OCI-LY7 (cell line): ENCODE results near the gene PARP12. TPM values are rescaled to one million over a fixed set of nuclear protein-coding genes. Genes with fewer than 3 reads are reported as not detected.

Source experiments
- BruUV-seq: library from RNA; stranded (reverse); fragments of 400-500 nt; replicated peaks from 2 replicates; lab custom pipeline; 2021; lab: Mats Ljungman, UMichigan
- CTCF ChIA-PET: fragments of 300-600 bp; sonication (Branson Sonifier 250); formaldehyde crosslinking; loops from one replicate; lab custom pipeline; 2022; ENCODE audit warnings: antibody characterized with exemption; ENCODE audit not compliant: unreplicated experiment; lab: Charles Lee
- POLR2A ChIA-PET: fragments of 300-600 bp; sonication (Branson Sonifier 250); formaldehyde crosslinking; loops from one replicate; lab custom pipeline; 2022; ENCODE audit warnings: antibody characterized with exemption; lab: Charles Lee
- DNase-seq: peaks from one replicate; pipeline ENCODE4 v3.0.0-alpha.2; 2015; ENCODE audit warnings: low spot score
- H2AFZ ChIP-seq: fragments of 200-600 bp; sonication (generic), shearing (Covaris generic); 2 replicates; pipeline ENCODE4 v1.6.1; 2014; ENCODE audit warnings: mild to moderate bottlenecking, antibody characterized with exemption, low read length, moderate library complexity
- H3K27ac ChIP-seq: fragments of 200-600 bp; sonication (generic); 2 replicates; pipeline ENCODE4 v1.5.1; 2014; ENCODE audit warnings: mixed run types, low read depth, mild to moderate bottlenecking, moderate library complexity, low read length, inconsistent platforms; ENCODE audit not compliant: poor library complexity, severe bottlenecking
- H3K36me3 ChIP-seq: fragments of 200-600 bp; sonication (generic); 2 replicates; pipeline ENCODE4 v1.6.1; 2014; ENCODE audit warnings: mild to moderate bottlenecking, antibody characterized with exemption, low read length, moderate library complexity, mixed read lengths; ENCODE audit not compliant: insufficient read depth
- H3K4me1 ChIP-seq: fragments of 200-600 bp; sonication (generic); 2 replicates; pipeline ENCODE4 v1.5.1; 2014; ENCODE audit warnings: mild to moderate bottlenecking, low read length; ENCODE audit not compliant: insufficient read depth, poor library complexity, severe bottlenecking
- H3K4me2 ChIP-seq: fragments of 200-600 bp; sonication (generic); 2 replicates; pipeline ENCODE4 v1.6.1; 2014; ENCODE audit warnings: mild to moderate bottlenecking, low read length
- H3K4me3 ChIP-seq: fragments of 200-600 bp; sonication (generic); 2 replicates; pipeline ENCODE4 v1.5.1; 2014; ENCODE audit warnings: mild to moderate bottlenecking, low read depth, low read length; ENCODE audit not compliant: poor library complexity, severe bottlenecking
- H3K79me2 ChIP-seq: fragments of 200-600 bp; sonication (generic); 2 replicates; pipeline ENCODE4 v1.6.1; 2016; ENCODE audit warnings: low read depth, mild to moderate bottlenecking, low read length, moderate library complexity, mixed read lengths; ENCODE audit not compliant: insufficient read depth
- H3K9me2 ChIP-seq: fragments of 200-600 bp; sonication (generic); 2 replicates; pipeline ENCODE4 v1.6.1; 2016; ENCODE audit warnings: mild to moderate bottlenecking, low read length, mixed read lengths; ENCODE audit not compliant: insufficient read depth
- H3K9me3 ChIP-seq: fragments of 200-600 bp; sonication (generic); 2 replicates; pipeline ENCODE4 v1.6.1; 2014; ENCODE audit warnings: mild to moderate bottlenecking, mixed run types, low read length, mixed read lengths
- H4K20me1 ChIP-seq: fragments of 200-600 bp; sonication (generic); 2 replicates; pipeline ENCODE4 v1.6.1; 2014; ENCODE audit warnings: mild to moderate bottlenecking, antibody characterized with exemption, low read length, moderate library complexity, mixed read lengths; ENCODE audit not compliant: insufficient read depth
- EZH2phosphoT487 ChIP-seq: fragments of 200-600 bp; sonication (generic); IDR thresholded peaks from 2 replicates; pipeline ENCODE4 v1.6.1; 2018; ENCODE audit warnings: low read depth, borderline replicate concordance, mild to moderate bottlenecking, mixed run types, antibody characterized with exemption, low read length, moderate library complexity, mixed read lengths
- intact Hi-C: fragments of 100-400 bp; cut with micrococcal nuclease; formaldehyde crosslinking; loops from one replicate; pipeline ENCODE4 v1.10.0; 2022; ENCODE audit not compliant: unreplicated experiment
- total RNA-seq, 2 experiments: library from RNA; depleted of rRNA in 1 of 2; stranded (reverse); fragments of >200 nt in 1 of 2; shearing (Covaris generic) in 1 of 2; gene quantifications; 2 replicates each; pipeline ENCODE4 v1.2.3, GENCODE V29; 2014 to 2022
- TF ChIP-seq, protein P1 (sequence below): fragments of 200-600 bp; sonication (generic); conservative IDR thresholded peaks from 2 replicates; pipeline ENCODE4 v1.5.1; 2014; ENCODE audit warnings: mild to moderate bottlenecking, antibody characterized with exemption, low read length, moderate library complexity, mixed read lengths

The PARP12 gene
- total RNA-seq, 2 experiments from 2014 or later, result 6.5 to 12.5 TPM

DNA sequence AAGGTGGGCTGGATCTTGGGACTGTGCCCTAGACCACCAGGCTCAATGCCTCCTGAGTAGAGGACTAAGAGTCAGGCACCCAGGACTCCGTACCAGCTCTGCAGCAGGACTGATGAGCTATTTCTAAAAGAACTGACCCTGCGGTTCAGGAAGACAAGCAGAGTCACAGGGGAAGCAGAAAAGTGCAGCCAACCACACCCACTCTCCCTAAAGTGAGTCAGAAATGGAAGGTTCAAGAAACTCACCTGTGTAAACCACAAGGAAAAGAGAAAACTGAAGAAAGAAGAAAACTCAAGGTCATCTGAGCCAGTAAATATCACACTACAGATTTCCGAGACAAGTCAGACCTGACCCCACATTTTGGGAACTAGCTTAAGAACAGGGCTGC lies 2.5 kb downstream of the PARP12 start:
- H3K9me2 ChIP-seq, result no peaks in the 10 kb centered on the region
- no peak overlapping the region for H3K4me3 ChIP-seq
- H3K27ac ChIP-seq, result no peak overlapping the region
- TF ChIP-seq EZH2phosphoT487, result no peak
- TF ChIP-seq, protein P1, sequence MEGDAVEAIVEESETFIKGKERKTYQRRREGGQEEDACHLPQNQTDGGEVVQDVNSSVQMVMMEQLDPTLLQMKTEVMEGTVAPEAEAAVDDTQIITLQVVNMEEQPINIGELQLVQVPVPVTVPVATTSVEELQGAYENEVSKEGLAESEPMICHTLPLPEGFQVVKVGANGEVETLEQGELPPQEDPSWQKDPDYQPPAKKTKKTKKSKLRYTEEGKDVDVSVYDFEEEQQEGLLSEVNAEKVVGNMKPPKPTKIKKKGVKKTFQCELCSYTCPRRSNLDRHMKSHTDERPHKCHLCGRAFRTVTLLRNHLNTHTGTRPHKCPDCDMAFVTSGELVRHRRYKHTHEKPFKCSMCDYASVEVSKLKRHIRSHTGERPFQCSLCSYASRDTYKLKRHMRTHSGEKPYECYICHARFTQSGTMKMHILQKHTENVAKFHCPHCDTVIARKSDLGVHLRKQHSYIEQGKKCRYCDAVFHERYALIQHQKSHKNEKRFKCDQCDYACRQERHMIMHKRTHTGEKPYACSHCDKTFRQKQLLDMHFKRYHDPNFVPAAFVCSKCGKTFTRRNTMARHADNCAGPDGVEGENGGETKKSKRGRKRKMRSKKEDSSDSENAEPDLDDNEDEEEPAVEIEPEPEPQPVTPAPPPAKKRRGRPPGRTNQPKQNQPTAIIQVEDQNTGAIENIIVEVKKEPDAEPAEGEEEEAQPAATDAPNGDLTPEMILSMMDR, result no peak
- no peak overlapping the region for H2AFZ ChIP-seq
- H3K9me3 ChIP-seq, result no peaks in the 10 kb centered on the region
- peaks cover 7% of the 10 kb centered on the region for H3K4me1 ChIP-seq
- H3K79me2 ChIP-seq, result no peaks in the 10 kb centered on the region
- H3K36me3 ChIP-seq, result no peaks in the 10 kb centered on the region
- H4K20me1 ChIP-seq, result no peaks in the 10 kb centered on the region
- intact Hi-C loops, result no loop called here
- no TSS peak for BruUV-seq
- CTCF ChIA-PET, result no interaction called here
- no peak overlapping the region for H3K4me2 ChIP-seq
- POLR2A ChIA-PET, result interaction anchor here (0.6 kb wide), 1 partner anchor 382 kb away, joined by 3 read pairs; no protein-coding TSS in a partner anchor
- no peak for DNase-seq

DNA sequence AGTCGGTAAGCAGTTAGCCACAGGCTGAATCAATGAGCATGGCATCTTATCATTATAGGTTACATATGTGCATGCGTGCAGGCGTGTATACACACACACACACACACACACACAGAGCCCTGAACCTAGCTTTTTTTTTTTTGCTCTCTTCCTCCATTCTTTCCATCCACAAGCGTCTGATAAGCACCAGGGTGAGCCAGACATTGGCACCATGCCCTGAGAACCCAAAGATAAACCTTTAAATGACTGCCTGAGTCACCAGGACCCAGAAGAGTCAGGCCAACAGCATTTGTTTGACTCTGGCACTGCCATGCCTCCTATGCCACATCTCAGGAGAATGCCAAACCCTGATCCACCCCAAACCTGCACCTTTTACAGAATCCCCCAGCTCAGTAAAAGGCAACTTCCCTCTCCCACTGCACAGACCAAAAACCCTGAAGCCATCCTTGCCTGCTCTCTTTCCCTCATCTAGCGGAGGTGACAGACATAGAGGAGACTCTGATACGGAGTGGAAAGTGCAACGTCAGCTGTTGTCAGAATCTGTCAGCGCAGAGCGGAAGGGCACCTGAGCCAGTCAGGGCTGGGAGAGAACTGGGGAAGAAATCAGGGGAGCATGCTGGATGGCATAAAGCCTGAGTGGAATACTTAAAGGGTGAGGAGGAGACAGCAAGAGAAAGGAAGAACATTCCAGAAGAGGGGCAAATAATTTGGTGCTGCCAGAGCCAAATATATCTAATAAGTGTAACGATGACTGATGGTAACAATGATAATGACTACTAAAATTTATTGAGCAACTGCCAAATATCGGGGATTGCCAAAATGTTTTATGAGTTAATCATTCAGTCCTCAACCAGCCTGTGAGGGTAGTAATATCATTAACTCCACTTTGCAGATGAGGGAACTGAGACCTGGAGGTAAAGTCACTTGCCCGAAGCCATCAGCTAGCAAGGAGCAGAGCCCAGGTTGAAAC lies 3.2 kb downstream of the PARP12 start:
- H3K27ac ChIP-seq, result no peak overlapping the region
- TF ChIP-seq, protein P1, result no peak
- no peak for TF ChIP-seq EZH2phosphoT487
- no peaks in the 10 kb centered on the region for H3K79me2 ChIP-seq
- no peak overlapping the region for H3K4me2 ChIP-seq
- H4K20me1 ChIP-seq, result no peaks in the 10 kb centered on the region
- POLR2A ChIA-PET, result no interaction called here
- no peaks in the 10 kb centered on the region for H3K9me3 ChIP-seq
- no peak overlapping the region for H2AFZ ChIP-seq
- no peaks in the 10 kb centered on the region for H3K36me3 ChIP-seq
- H3K9me2 ChIP-seq, result no peaks in the 10 kb centered on the region
- CTCF ChIA-PET, result no interaction called here
- DNase-seq, result no peak
- no TSS peak for BruUV-seq
- intact Hi-C loops, result no loop called here
- H3K4me3 ChIP-seq, result no peak overlapping the region
- peaks cover 7% of the 10 kb centered on the region for H3K4me1 ChIP-seq

GRCh38 chr7:140058517-140058916 lies 4.2 kb downstream of the PARP12 start:
- no peak overlapping the region for H3K4me3 ChIP-seq
- ChIA-PET POLR2A (no interaction called here), CTCF (no interaction called here)
- H4K20me1 ChIP-seq, result no peaks in the 10 kb centered on the region
- H3K9me3 ChIP-seq, result no peaks in the 10 kb centered on the region
- no peak overlapping the region for H3K27ac ChIP-seq
- no peaks in the 10 kb centered on the region for H3K79me2 ChIP-seq
- no peak for TF ChIP-seq EZH2phosphoT487
- TF ChIP-seq, protein P1, result no peak
- no peak overlapping the region for H2AFZ ChIP-seq
- no peaks in the 10 kb centered on the region for H3K36me3 ChIP-seq
- no TSS peak for BruUV-seq
- H3K4me2 ChIP-seq, result no peak overlapping the region
- no peak for DNase-seq
- H3K9me2 ChIP-seq, result no peaks in the 10 kb centered on the region
- intact Hi-C loops, result no loop called here
- H3K4me1 ChIP-seq, result peaks cover 7% of the 10 kb centered on the region
